HL-60 (cell line): ENCODE results near the gene SLC10A1.
"Not testable (repeated sequence)": the region's sequence is repeated elsewhere in the genome, so short reads cannot be mapped to it uniquely, and the experiment has no call there.

Source experiments
- CTCF ChIP-seq: IDR thresholded peaks from one replicate; pipeline ENCODE4 v1.5.1; 2011; ENCODE audit warnings: low read length, control low read depth, inconsistent platforms; ENCODE audit not compliant: insufficient read depth
- GABPA ChIP-seq: IDR thresholded peaks from 2 replicates; pipeline ENCODE4 v1.6.1; 2012; ENCODE audit warnings: low read depth

- TF ChIP-seq CTCF, GABPA: not testable (repeated sequence)
These were observed 65.0 kb downstream of the SLC10A1 start for GRCh38 chr14:69731919-69732598.
